EL (cell line): ENCODE results near the gene RABEP2.
"Not testable (repeated sequence)": the region's sequence is repeated elsewhere in the genome, so short reads cannot be mapped to it uniquely, and the experiment has no call there.

Experiments used
- DNase-seq: peaks from one replicate; pipeline ENCODE4 v3.0.0-alpha.2; 2016

The RABEP2 gene

GRCh38 chr16:28903344-28904042 is 21.5 kb downstream of the RABEP2 start:
- no peak for DNase-seq

DNA sequence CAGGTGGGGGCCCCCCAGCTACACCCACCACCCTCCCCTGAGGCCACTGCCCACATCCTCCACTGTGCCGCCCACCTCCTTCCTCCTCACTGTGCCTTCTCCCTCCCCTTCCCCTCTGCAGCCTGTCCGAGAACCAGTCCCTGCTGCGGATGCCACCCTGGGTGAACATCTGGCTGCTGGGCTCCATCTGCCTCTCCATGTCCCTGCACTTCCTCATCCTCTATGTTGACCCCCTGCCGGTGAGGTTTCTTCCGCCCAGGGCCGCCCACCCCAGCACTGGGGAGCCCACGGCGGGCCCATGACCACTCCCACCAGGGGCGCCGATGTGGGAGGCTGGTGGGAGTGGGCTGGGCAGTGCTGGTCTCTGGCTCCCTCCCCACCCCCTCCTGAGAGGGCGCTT is 22.1 kb downstream of the RABEP2 start:
- DNase-seq: no peak

GRCh38 chr16:28901862-28902261 is 23.2 kb downstream of the RABEP2 start:
- no peak for DNase-seq

- DNase-seq: no peak
Measured at GRCh38 chr16:28900601-28901000, 24.4 kb downstream of the RABEP2 start.

DNA sequence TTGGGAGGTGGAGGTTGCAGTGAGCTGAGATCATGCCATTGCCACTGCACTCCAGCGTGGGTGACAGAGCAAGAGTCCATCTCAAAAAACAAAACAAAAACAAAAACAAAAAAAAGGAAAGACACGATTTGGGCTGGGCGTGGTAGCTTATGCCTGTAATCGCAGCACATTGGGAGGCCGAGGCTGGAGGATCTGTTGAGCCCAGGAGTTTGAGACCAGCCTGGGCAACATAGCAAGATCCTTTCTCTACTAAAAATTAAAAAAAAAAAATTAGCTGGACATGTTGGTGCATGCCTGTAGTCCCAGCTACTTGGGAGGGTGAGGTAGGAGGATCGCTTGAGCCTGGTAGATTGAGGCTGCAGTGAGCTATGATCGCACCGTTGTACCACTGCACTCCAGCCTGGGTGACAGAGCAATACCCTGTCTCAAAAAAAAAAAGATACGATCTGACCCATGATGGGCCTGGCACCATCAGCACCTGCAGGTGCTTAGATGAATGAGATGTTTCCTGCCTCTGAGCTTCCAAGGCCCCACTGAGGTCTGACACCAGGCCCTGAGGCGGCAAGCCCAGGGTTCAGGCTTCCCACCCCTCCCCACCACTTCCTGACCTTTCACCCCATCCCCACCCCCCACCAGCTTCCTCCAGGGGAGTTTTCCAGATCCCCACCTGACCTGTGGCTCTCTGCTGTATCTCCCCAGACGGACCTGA is 25.0 kb downstream of the RABEP2 start:
- DNase-seq: no peak

GRCh38 chr16:28898942-28899341 is 26.1 kb downstream of the RABEP2 start:
- DNase-seq: no peak

DNA sequence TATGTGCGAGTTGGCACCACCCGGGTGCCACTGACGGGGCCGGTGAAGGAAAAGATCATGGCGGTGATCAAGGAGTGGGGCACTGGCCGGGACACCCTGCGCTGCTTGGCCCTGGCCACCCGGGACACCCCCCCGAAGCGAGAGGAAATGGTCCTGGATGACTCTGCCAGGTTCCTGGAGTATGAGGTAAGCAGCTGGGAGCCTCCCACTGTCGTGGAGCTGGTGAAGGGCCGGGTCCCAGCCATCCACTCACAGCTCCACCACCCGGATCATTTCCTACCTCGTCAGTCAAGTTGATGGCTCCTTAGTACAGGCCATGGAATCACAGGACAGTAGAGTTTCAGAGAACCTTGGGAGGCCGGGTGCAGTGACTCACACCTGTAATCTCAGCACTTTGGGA is 26.8 kb downstream of the RABEP2 start:
- DNase-seq: no peak

DNA sequence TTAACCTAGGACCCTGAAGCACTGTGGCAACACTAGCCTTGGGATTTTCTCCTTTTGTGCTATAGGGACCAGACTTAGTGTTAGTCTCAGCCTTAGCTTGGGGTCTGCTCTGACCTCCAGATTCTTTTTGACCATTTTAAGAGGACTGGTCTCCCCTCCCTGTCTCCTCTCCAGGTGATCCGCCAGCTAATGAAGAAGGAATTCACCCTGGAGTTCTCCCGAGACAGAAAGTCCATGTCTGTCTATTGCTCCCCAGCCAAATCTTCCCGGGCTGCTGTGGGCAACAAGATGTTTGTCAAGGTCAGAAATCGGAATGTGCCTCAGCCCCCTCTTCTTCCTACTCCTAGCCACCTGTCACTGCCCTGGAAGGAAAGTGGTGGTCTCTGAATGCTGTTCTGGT is 27.2 kb downstream of the RABEP2 start:
- no peak for DNase-seq

GRCh38 chr16:28895609-28896008 is 29.4 kb downstream of the RABEP2 start:
- no peak for DNase-seq

- DNase-seq: no peak
Measured at GRCh38 chr16:28893291-28893690, 31.7 kb downstream of the RABEP2 start.

DNA sequence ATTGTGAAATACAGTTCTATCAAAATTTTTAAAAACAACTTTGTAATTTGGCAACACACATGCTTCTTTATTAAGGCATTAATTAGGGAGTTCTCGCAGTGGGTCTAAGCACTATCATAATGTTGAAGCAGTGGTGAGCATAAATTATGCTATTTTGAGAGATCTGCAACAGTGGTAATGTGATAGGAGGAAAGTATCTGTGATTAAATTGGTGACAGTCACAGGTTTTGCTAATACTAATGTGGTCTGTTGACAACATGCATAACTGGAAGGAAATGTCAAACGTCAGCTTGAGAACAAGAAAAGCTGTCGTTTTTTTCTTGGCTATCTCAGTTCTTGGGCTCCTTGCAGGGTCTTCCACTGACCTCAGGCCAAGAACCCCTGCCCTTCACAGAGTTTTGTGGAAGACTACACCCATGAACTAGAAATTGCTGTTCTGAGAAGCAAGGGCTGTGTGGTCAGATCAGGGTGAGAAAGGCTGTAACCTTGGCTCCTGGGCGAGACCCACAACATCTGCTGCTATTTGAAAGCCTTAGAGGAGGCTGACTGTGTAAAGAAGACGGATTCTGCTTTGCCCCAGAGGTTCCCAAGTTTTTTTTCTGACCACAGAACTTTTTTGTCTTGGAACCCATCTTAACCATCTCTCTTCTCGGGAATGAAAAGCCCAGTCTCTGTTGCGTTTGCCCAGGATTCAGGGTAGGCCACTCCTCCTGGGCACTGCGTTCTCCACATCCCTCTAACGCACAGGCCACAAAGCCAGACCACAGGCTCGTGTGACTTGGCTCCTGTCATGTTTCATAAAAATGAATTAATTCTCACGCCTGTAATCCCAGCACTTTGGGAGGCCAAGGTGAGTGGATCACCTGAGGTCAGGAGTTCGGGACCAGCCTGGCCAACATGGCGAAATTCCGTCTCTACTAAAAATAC is 32.8 kb downstream of the RABEP2 start:
- DNase-seq: no peak

DNA sequence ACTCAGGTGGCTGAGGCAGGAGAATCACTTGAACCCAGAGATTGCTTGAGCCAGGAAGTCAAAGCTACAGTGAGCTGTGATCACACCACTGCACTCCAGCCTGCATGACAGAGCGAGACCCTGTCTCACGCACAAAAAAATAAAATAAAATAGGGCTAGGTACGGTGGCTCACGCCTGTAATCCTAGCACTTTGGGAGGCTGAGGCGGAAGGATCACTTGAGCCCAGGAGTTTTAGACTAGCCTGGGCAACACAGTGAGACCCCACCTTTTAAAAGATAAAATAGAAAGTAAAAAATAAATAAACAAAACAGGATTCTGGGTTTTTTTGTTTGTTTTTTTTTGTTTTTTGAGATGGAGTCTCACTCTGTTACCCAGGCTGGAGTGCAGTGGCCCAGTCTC is 34.7 kb downstream of the RABEP2 start:
- DNase-seq: not testable (repeated sequence)

GRCh38 chr16:28886945-28887344 is 38.1 kb downstream of the RABEP2 start:
- no peak for DNase-seq

DNA sequence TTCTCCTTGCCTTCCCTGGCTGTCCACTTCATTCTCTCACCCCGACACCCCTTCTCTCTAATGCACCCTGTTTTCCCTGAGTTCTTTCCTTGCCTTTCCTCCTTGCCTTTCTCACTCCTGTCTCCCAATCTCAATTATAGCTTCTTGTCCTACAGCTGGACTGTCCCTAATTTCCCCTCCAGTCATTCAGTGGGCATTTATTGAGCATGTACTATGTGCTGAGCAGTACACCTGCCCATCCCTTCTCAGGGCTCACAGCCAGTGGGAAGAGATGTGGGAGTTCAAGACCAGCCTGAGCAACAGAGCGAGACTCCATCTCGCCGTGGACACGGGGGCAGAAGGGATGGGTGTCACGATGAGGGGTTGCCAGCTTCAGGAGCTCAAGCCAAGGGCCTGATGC is 41.0 kb downstream of the RABEP2 start:
- no peak for DNase-seq

DNA sequence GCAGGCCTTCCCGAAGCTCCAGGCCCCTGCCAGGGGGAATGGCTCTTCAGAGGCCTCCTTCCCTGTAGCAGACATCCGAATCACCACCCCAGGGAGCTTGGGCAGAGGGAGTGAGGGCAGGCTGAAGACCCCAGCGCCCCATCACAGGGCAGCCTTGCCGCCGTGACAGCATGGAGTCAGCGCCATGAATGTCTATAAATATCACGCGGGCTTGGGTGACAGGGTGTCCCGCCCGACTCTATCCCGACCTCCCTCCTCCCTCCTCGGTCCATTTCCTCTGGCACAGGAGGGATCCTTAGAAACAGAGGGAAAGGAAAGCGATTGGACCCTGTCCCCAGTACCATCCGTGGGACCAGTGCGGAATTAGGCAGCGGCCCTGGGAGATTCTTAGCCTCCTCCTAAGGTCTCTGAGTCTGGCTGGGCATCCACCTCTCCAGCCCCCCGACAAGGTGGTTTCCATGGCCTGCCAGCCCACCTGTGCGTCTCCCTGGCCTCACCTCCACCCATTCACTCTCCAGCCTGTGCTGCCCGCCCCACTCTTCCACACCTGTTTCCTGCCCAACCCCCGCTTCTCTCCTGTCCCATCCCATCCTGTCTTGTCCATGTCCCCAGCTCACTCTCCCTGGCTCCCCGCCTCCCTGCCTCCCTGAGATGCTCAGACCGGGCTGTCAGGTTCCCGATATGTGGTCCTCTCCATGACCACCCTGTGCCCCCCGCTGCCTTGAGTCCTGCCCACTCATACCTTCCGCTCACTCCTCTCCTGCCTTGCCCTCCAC is 41.6 kb downstream of the RABEP2 start:
- no peak for DNase-seq

- no peak for DNase-seq
Measured at GRCh38 chr16:28882551-28883160, 42.4 kb downstream of the RABEP2 start.

GRCh38 chr16:28881565-28881964 is 43.5 kb downstream of the RABEP2 start:
- DNase-seq: not testable (repeated sequence)

DNA sequence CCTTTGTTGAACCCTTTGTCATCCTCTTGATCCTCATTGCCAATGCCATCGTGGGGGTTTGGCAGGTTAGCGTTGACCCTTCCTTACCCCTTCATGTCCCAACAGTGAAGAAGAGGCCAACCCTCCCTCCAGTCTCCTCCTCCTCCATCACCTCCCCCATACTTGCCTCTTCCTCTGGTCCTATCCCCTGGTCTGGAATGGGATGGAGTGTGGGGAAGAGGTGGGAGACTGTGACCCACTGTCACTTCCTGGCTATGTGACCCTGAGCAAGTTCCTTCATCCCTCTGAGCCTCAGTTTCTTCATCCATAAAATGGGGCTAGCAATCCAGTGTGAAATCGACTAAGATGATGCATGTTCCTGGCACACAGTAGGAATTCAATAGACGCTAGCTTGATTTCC is 44.1 kb downstream of the RABEP2 start:
- no peak for DNase-seq

DNA sequence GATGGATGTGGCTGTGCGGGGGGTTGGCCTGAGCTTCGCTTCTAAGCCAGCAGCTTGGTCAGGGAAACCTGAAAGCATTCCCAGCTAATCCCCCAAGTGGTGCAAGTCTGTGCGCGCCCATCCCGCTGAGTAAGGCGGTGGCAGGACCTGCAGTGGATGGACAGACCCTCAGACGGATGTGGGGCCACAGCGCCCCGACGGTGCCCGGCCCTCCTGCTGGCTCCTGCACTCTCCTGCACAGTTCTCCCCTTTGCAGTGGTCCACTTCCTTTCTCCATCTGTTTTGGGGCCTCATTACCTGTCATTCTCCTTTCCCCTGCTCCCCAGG is 44.5 kb downstream of the RABEP2 start:
- no peak for DNase-seq

DNA sequence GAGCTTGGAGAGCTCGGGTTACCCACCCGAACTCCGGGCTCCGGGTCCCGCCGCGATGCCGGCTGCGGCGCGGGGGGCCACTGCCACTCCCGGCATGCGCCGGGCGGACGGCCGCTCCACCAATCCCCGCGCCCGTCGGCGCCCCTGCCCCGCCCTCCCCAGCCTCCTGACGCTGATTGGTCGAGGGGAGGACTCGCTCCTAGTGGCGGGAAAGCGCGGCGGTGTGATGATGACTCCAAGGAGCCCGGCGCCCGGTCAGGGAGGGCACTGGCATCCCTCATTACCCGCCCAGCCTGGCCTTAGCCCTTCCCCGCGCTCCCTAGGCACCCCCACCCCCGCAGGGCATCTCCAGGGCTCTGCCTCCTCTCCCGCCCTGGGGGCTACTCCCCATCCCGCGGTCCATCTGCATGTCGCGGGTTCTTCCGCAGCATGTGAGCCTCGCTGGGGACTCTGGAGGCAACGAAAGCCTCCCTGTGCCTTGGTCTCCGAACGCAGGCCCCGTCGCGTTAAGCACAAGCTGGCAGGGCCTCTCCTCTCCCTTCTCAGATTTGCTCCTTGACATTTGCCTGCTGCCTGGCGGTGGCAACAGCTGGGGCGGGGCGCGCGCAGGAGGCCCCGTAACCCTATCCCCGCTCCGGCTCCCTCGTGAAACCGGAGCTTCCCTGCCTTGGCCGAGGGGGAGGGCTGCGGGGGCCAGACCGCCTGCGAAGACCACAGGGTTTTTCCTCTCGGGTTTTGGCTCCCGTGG is 45.0 kb downstream of the RABEP2 start:
- peak; percentile 87 for DNase-seq

DNA sequence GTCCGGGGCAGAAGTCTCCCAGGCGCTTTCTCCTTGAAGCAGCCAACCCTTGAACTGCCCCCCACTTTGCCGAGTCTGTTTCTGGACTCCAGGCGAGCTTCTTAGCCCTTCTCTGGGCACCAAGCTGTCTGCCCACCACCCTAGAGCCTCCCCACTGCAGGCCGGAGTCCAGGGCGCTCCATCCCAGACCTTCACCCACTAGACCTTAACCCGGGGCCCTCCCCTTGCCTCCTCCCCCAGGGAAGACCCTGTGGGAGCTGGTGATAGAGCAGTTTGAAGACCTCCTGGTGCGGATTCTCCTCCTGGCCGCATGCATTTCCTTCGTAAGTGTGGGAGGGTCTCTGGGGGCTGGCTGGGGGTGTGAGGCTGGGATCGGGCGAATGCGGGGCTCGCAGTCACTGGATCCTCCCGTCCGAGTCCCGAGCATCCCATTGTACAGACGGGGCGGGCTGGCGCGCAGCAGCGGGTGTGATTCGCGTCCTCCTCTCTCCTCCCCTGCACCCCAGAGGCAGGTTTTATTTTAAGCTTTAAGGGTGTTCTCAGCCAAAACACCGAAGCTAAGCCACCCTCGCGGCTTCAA is 45.7 kb downstream of the RABEP2 start:
- no peak for DNase-seq
